HG03025 (cell line): Measurements from ENCODE around the gene CYB5R2.
A peak's percentile ranks its signal among the peaks of the same experiment; 100 is the strongest.
"Not testable (repeated sequence)": the region's sequence is repeated elsewhere in the genome, so short reads cannot be mapped to it uniquely, and the experiment has no call there.

Source experiments
- ATAC-seq: cut with Tn5 transposase; IDR thresholded peaks from one replicate; pipeline ENCODE4 v1.9.1; 2021; ENCODE audit warnings: mild to moderate bottlenecking, moderate library complexity; ENCODE audit not compliant: unreplicated experiment, low FRiP score

CYB5R2 gene

DNA sequence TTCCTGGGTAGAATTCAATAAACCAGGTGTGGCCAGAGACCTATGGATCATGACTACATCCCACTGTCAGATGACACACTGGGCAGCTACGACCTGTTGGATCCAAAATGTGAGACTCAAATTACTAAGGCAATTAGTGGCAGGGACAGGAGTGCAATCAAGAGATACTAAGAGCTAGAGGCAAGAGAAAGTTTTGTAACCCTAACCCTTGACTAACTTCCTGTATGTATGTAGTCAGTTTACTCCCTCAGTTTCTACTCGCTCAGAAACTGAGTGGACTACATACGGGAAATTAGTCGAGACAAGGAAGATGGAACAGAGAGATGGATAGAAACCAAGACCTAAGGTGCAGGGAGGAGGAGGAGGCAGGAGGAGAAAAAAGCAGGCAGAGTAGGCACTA is 2.7 kb downstream of the CYB5R2 start:
- ATAC-seq: no peak

DNA sequence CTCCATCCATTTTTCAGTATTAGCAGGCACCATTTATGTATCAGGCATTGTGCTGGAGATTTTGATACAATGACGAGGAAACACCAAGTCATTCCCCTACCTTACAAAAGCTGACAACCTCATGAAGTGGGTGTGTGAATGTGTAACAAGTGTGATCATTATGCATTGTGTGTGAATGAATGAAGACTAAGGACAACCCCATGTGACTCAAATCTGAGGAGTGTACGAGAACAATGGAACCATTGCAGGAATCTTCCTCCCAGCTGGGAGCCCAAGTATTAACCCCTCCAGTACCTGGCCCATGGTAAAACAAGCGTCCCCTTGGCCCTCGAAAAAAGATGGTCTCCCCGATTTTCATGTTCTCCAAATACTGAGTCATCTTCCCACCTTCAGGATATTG is 4.4 kb downstream of the CYB5R2 start:
- ATAC-seq: no peak

DNA sequence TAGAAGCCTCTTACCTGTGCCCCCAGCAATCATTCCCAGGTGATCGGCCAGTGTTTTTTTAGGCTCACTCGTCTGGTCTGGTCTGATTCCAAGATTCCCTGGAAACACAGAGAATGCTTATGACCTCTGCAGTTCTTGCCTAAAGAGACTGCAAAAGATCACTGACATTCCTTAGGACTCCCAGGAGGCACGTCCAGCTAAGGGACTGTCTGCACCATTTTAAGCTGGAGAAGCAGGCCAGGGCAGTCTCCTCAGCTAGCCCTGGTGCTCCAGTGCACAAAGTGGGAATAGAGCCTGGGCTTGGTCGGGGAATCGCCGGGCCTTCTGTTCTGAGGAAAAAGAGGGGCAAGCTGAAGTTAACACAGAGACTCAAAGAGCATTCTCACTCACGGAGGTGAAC is 4.8 kb downstream of the CYB5R2 start:
- no peak for ATAC-seq

DNA sequence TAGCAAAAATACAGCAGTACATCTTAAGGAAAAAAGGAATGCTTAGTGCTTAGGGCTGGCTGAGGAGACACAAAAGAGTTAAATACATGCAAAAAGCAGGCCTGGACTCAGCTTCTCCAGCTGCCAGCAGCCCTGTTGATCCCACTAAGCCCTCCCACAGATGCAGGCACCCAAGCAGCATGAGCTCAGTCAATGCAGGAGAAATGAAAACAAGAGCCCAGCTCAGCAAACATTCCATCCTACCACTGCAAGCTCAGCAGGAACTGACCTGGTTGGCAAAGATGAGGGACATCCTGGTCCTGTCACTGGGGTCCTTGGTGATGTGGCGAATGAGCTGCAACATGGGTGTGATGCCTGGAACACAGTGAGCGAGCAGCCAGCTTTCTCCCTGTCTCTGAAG is 5.8 kb downstream of the CYB5R2 start:
- ATAC-seq: no peak

DNA sequence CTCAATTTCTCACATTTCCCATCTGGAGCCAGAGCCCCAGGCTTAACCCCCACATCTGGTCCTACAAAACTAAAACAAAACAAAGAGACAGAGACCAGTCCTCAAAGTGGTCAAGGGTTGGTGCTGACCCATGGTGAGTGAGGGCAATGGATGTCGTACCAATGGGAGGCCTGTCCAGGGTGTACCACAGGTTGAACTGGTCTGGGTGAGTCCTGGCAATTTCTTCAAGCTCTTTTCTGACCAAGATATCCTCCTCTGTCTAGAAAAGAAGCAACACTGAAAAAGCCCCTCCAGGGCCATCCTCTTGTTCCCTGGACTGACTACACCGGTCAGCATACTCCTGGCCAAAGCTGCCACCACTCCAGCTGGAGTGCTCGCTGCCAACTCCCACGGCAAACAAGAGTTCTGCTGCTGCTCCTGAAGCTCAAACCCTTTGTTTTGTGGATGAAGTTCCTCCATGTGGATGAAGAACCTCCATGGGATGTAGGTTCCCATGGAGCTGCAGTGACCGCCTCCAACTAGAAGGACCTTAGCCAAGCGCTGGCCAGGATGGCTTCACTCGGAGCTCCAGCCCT is 6.9 kb downstream of the CYB5R2 start:
- no peak for ATAC-seq

DNA sequence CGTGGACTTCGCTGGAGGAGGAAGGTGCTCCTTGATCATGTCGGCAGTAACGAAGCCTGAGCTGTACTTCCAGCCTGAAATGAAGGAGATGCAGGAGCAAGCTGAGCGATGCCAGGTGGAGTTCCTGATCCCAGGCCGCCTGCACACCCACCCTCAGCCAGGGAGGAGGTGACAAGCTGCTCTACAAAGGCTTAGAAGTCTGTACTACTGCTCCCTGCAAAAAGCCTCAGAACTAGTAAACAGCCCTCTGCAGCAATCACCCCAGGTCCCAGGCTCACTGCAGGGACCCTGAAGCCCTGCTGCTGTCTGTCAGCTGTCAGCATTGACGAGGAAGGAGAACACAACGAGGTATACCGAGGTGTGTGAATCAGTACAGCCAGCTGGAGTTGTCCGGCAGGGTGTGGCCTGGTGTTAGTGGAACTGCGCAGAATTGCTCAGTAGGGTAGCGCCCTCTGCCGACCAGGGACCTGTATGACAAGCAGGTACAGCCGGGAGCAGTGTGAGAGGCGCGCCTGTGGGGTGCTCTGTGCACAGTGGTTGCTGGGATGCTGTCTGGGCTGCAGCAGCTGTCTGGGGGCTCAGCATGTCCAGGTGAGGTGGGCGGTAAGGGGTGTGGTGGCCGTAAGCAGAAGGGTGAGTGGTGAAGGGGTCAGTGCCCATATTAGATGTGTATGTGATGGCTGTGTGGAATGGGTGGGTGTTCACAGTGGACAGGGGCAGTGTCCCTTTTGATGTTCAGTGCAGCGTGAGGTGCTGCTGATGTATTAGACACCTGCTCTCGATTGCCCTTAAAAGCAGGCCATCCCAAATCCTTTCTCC is 7.6 kb downstream of the CYB5R2 start:
- ATAC-seq: peak; percentile 92

DNA sequence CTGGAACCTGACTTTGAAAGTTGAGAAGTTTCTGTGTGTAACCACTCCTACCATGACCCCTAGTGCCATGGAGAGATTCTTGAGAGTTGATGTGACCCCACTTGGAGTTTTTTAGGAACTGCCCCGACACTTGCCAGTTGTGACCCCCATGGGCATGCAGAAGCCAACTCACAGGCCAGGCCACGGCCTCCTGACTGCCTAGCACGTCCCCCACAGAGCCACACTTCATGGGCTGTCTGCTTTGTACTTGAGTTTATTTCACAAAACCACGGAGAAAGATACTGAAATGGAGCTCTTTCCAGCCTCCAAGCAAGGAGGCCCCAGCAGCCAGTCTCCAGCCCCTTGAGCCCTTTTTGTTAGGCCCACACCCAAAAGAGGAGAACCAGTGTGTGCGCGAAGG is 8.4 kb downstream of the CYB5R2 start:
- ATAC-seq: no peak

DNA sequence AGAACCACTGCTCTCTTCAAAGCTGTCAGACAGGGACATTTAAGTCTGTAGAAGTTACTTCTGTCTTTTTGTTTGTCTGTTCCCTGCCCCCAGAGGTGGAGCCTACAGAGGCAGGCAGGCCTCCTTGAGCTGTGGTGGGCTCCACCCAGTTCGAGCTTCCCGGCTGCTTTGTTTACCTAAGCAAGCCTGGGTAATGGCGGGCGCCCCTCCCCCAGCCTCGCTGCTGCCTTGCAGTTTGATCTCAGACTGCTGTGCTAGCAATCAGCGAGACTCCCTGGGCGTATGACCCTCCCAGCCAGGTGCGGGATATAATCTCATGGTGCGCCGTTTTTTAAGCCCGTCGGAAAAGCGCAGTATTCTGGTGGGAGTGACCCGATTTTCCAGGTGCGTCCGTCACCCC is 9.8 kb downstream of the CYB5R2 start:
- not testable (repeated sequence) for ATAC-seq

DNA sequence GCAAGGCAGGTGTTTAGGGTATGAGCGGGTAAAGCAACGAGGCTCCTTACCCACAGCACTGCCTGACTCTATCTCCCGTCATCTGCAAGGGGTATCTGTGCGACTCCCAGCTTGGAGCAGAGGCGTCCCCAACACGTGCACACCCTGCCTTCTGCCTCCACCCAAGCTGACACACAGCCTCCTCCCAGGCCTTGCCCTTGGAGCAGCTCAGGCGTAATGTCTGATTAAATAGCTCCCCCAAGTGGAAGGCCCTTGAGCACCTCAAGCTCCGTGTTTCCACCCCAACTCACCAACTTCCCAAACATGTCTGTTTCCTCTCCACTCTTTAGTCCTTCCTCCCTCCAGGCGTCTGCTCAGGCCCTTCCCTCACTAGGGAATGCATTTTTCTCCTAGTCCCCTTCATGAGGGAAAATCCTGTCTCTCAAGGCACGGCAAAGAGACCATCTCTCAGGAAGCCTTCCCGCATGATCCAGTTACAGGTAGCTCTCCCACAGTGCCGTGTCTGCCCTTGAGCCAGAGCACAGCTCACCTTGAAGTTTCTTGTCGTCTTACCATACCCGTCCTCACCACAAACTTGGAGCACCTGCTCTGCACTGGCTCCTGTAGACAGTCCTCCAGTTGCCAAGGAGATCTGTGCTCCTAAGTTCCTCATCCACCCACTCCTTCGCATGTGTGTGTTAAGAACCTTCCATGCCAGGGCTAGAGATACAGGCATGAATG is 15.8 kb downstream of the CYB5R2 start:
- no peak for ATAC-seq

DNA sequence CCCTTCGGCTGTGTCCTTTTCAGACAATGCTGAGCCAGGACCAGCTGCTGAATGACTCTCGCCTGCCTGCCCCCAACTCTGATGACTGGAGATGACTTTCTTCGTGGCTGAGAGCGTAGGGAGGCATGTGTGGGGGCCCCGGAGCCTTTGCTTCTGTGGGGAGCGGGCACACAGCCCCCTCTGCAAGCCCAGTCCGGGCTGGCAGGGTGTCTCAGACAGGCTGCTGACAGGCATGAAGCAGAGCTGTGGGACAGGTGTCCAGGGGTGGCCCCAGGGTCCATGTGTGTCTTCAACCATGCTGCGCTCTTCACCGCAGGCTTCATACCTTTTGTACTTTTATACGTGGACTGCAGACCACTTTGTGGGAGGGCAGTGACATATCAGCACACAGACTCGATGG is 16.6 kb downstream of the CYB5R2 start:
- no peak for ATAC-seq

DNA sequence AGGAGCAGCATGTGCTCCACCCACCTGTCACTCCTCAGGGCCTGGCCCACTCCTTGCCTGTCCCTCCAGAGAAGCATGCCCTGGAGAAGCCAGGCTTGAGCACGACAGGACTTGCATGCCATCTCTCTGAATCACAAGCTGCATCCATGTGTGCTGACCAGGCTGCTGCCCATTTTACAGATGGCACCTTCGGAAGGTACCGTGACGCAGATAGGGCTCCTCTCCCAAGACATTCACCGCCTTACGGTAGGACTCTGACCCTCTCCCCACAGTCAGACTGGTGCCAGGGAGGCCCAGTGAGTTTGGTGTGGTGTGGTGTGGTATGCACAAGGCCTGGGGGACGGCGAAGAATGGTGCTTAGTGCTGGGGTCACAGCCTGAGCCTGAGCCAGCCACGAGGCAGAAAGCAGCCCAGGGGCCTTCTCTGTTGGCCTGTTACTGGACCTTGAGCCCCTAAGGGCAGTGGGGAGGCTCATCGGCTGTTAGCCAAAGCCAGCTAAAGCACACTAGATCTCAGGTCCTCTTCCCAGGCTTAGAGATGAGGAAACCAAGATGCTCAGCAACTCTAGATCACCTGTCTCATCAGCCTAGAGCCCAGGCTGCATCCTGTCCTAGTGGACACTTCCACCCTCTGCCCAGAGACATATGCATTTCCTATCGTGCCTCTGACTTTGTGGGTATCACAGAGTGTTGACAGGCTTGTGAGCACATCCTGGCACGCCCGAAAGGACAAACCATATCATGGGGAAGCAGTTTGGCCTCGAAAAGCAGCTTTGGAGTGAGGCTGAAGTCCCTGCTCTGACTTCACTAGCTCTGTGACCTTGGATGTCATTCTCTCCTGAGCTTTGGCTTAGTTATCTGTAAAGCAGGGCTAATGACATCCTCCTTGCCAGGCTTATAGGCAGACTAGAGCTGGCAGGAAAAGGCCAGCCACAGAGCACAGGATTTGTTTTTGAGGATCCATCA is 17.8 kb downstream of the CYB5R2 start:
- ATAC-seq: no peak

DNA sequence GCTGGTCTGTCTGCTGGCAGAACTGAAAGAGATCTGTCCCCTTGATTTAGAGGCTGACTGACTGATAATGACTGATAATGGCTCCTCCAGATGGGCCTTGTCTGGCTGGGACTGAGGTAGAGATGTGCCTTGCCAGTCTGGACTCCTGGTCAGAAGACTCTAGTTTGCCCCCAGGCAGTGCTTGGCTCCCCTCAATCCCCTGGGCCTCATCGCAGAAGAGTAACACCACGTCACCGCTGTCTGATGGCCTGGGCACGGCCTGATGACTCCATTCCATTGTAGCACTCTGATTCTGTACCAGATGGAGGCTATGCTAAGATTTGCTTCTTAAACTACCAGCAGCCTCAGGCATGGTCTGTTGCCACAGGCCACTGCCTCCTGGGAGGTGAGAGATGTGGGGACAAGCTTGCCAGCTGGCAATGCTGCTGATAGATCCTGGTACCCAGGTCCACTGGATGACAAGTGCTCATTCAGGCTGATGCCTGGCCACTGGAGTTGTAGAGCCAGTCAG is 19.1 kb downstream of the CYB5R2 start:
- ATAC-seq: no peak

DNA sequence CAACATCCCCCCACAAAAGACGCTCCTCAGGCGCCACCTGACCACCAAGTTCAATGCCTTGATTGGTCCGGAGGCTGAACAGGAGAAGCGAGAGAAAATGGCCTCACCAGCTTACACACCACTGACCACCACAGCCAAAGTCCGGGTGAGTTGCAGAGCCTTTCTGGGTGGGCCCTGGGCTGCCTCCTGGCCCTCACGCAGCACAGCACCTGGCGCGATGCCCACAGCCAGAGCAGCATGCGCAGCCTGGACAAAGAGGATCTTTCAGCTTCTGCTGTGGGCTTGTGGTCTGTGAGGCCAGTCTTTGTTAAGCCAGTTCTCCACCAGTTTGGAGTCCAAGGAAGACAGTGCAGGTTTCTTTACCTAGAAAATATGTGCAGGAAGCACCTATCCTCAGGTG is 21.6 kb downstream of the CYB5R2 start:
- no peak for ATAC-seq

DNA sequence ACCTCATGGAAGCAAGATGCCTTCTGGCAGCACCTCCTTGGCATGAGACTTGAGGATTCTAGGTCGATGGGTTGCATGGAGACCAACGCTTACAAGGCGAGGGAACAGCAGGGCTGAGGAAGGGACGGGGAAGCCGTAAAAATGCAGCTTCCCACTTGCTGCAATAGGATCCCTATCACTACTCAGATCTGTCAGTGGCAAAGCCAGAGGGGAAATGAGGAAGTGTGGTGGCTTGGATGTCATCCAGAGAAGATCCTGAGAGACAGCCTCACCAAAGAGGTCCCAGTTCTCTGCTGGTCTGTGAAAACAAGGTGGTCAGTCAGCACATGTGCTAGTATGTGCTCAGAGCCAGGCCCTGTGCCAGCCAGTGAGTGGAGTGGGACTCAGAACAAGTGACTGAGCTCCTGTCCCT is 22.2 kb downstream of the CYB5R2 start:
- no peak for ATAC-seq

DNA sequence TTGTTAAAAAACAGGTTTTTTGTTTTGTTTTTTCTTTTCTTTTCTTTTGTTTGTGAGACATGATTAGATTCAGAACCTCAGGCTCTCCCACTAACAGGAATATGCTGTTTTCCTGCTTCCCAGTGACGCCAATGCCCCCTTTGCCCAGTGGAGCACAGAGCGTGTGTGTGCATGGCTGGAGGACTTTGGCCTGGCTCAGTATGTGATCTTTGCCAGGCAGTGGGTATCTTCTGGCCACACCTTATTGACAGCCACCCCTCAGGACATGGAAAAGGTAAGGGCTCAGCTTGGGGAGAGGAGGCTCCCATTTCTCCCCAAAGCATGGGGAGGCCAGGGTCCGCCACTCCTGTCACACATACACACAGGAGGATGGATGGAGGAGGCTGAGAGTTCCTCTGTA is 25.0 kb downstream of the CYB5R2 start:
- ATAC-seq: no peak

DNA sequence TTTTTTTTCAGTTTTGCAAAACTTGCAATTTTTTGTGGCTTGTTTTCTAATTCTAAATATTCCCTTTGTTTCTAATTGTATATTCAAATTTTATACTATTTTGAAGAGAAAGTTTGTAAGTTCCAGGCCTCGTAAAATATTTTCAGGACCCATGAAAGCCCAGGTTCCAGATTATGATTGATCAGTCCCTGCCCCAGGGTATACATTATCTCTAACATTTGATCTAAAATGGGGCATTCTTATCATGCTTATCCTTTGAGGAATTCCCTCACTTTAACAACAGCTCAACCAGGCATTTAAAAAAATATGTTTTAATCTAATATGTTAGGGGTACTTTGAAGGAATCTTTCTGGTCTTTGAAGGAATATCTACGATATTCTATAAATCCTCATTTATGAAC is 26.4 kb downstream of the CYB5R2 start:
- ATAC-seq: no peak

DNA sequence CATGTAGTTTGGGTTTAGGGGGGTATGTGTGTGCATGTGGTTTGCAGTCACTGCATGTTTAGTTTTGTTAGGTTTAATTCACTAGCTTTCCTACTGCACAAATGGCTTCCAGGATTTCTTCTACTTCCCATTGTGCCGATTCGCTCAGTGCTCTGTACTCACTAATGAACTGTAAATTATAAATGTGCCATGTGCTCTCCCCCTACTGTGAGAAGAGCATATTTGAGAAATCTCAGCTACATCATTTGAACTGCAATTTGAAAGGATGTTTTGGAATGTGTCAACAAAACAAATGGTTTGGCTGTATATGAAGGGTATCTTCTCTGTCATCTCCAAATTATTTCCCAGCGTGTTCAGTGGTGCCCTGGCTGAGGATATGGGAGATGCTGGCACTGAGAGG is 28.1 kb downstream of the CYB5R2 start:
- ATAC-seq: no peak

DNA sequence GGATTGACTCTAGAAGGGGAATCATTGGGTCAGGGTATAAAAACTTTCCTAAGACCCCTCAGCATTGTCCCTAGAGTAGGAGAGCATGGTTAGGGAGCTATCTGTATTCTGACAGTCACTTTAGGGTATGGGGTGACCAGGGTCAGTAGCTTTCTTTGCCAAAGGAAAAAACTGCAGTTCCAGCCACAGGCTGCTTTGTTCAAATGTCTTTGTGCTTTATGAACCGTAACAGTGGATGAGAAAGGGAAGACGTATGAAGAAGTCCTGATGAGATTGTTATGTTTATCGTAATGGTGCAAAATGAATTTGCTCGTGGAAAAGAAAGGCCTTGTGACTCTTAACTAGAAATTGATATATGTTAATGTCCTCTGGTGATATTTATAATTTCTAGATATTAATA is 30.0 kb downstream of the CYB5R2 start:
- no peak for ATAC-seq

DNA sequence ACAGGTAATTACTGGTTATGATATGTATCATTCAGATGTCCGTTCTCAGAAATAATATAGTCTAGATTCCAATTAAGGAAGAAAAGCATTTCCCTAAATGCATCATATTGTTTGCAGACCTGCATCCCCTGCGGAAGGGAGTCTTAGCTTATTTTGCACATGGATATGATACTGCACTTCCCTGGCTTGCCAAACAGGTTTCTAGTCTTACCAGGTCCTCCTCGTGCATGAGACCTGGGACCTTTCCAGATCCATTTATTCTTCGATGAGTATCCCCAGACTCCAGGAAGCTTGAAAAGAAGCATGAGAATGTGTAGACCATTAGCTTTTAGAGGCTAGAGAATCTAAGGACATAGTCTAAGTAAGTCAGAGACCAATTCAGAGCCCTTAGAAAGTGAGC is 30.6 kb downstream of the CYB5R2 start:
- no peak for ATAC-seq

DNA sequence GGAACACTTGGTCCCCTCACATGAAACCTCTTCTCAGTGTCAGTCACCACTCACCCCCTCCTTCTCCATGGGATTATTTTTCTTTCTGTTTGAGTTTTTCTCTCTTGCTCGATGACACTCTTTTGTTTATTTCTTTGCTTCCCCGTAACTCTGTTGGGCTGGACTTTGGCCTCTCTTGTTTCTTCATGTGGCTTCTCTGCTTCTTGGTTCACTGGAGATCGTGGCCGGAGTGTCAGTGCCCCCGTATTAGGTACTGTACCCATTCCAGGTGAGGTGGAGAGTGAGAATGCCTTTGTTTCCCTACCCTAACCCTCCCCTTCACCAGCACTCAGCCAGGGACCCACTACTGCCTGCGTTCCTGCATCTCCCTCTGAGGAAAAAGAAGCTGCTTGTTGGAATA is 32.5 kb downstream of the CYB5R2 start:
- ATAC-seq: no peak
